Activated CD4-positive, CD25-positive, alpha-beta regulatory T cell treated with anti-CD3 and anti-CD28 coated beads, Interleukin-2, amount 50 U/mL, for 72 hours (primary cell): ENCODE measurements around the gene AXIN2.

Source experiments
- DNase-seq: peaks from one replicate; pipeline ENCODE4 v3.0.0; 2021

The AXIN2 gene

DNA sequence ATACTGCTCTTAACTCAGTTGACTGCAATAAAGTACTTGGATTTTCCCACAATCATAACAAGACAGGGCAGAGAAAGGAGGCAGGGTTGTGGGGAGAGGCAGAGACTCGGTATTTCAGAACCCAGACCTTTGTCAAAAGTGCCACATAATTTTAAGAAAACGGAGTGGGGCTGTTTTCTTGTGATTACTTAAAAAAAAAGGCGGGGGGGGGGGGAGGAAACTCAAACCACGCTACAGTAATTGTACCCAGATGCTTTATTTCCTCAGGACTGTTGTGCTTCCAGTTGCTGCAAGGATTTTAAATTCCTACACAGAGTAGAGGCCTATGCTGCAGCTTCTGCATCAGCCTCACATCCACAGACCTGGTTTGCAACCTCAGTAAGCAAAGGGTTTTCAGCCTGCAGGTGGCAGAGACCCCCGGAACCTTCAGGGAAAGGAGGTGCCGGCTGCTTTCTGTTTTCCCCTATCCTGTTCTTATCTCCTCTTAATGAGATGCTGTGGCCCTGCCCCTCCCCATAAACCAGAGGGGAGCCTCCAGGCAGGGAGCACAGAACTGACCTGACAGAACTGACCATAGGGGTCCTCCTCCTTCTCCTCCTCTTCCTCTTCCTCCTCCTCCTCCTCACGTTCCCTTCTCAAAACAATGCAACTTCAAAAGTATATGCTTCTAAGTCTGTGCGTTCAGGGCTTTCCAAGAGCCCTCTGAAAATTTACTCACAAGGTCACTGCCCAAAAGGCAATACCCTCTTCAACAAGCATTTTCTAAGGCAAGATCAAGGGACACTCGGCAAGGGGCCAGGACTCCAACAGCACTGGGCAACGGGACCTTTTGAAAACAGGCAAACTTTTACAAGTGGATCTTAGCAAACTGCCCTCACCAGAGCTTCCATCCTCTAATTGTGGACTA lies 7.5 kb downstream of the AXIN2 start:
- DNase-seq = no peak

DNA sequence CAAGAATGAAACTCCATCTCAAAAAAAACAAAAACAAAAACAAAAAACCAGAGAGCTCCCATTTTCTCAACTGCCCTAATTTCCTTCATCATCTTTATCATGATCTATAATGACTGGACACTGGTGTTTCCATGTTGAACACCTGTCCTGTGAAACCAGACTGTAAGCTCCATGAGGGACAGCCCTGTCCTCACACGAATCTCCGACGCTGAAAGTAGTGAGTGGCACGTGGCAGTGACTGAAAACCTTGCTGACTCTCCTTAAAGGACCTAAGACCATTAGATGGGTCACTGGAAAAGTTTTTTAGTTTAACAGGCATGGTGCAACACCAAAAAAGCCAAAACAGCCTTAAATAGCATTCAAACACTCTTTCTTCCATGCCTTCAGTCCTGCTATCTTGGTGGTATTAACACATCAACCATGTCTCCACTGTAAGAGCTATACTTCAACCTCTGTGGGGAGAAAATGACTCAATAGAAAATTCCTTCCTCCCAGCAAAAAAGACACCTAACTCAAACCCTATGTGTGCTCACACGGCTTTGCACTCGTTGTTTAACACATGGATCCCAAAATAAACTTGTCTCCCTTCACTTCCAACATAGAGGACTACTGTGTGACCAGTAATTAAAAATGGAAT lies 8.3 kb downstream of the AXIN2 start:
- no peak for DNase-seq

DNA sequence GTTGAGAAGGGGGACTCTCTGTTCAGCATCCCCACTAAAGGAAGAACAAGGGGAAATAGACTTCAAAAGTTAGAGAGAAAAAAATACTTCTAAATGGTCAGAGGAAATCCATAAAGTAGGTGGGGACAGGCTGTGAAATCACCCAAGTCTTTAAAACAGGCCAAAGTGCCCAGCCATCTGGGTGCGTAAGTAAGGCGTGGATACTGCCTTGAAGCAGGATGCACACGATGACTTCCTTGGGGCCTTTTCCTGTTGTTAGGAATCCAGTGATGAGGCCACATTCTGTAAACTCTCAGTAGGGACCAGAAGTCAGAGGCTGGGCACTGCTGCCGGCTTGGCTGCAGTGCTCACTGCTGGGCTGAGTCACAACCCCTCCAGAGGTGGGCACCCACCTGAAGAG lies 9.2 kb downstream of the AXIN2 start:
- no peak for DNase-seq

DNA sequence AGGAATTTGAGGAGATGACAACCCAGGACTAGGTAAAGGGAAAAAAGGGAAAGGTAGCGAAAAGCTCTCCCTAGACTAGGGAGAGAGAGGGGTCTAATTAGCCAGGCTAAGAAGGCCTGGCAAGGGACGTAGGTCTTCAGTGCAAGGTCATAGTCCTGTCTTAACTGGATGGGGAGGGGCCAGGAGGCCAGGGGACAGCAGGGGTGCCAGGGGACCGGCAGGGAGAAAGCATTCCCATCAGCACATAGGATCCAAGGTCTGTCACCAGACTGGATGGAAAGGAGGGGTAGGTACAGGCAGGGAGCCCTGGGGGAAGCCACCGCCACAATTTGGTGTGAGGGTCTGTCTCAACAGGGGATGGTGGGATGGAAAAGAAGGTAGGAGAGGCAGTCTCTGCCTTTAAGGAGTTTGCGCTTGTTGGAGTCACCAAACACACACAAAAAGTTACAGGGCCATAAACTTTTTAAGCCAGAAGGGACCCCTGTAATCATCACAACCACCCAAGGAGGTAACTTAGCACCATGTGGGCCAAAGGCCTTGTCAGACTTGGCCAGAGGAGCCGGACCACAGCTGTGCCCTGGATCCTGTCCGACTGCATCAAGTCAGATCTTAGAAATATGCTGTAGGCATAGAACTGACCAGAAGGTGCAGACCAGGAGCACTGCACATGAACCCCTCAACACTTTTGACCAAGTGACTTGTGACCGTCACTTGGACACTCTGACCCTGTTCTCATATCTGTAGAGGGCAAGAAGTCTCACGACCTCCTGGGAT lies 10.0 kb downstream of the AXIN2 start:
- DNase-seq = no peak

GRCh38 chr17:65550758-65551157 lies 10.7 kb downstream of the AXIN2 start:
- no peak for DNase-seq

- no peak for DNase-seq
Observed at GRCh38 chr17:65550075-65550662, 11.3 kb downstream of the AXIN2 start.

DNA sequence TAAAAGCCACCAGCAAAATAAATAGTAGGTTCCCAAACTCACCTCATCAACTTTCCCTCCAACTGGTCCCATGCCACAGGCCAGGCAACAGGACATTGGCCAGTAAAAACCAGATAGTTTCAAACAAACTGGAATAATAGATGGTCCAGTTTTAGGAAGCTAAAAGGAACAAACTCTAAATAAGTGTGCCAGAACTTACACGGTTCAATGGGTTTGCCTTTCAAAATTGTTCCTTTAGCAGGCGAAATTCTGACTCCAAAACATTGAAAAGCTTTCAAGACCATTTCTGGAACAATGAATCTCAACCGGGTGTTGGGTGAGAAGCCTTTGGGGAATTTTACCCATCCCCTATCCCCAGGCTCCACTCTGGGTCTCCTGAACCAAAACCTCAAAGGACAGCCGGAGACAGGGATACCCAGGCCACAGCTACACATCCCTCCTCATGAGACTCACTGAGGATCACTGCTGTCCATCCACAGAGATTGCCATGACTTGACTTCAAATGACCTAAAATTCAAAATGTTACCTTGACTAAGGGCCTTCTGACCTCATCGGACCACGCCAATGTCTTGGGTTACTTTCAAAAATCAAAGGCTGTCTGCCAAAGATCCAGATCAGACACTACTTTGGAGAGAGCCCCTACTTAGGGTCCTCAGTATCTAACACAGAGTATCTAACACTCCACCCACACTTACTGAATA lies 13.0 kb downstream of the AXIN2 start:
- no peak for DNase-seq

DNA sequence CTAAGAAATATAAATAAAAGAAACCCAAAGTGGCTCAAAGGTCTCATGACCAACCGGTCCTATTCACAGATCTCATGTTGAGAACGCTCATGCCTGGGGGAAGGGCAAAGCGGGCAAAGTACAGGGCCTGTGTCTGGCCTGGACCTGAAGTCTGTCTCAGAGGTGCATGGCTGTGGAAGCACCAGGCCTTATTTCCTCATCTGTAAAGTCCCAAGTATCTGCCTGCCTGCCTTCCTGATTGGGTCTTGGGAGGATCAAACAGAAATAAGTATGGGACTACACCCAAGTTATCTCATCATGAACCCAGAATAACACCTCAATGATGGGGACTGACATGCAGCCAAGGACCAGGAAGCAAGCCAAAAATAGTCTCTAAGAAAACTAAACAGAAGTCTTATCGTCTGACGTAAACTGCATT lies 14.2 kb downstream of the AXIN2 start:
- DNase-seq = no peak

DNA sequence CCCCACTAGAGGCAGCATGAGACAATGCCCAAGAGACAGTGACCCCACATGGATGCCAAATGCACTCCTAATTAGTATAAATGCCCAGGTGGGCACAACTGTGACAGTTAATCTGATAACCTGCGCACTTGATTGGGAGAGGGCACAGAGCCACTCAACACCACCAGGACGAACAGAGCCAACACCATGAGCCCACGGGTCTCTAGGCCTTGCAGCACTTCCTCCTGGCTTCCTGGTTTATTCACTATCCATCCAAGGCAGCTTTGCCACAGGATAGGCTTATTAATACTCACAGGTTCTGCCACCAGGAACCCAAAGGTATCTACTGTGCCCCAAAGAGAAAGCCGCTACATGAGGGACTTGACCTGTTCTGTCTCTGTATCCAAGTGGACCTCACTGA lies 14.9 kb downstream of the AXIN2 start:
- DNase-seq = no peak

- no peak for DNase-seq
Observed at GRCh38 chr17:65545705-65546523, 15.5 kb downstream of the AXIN2 start.

DNA sequence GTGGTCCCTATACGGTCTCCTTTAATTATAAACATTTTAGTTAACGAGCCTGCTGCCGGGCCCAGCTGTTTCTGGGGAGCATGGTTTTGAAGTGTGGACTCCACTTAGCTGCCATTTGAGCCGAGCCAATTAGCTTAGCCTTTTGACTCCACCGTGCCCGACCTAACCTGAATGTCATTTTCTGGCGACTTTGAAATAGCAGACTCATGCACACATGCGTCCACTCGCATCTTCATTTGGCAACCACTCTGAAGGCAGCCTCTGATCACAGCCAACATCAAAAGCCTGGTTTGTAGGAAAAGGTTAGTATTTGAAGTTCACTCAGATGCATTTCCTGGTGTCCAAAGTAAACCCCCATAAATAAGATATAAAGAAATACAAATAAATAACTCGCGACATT lies 16.8 kb downstream of the AXIN2 start:
- DNase-seq = no peak

DNA sequence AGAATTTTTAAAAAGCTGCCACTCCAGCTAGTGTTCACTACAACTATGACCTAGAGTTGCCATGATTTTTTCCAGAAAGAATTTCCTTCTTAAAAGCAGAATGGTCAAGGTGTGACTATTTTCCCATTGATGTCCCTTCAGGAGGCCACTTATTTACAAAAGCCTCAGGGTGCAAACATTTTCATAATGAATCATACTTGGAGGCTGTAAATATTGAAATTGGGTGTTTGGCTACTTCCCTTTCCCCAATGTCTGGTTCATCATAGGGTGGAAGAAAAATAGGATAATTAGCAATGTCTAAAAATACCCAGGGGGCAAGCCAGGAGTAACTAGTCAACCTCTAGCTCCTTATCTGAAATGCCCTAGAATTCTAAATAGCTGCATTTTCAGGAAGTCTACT lies 18.8 kb downstream of the AXIN2 start:
- DNase-seq = no peak

GRCh38 chr17:65542067-65542466 lies 19.4 kb downstream of the AXIN2 start:
- no peak for DNase-seq

DNA sequence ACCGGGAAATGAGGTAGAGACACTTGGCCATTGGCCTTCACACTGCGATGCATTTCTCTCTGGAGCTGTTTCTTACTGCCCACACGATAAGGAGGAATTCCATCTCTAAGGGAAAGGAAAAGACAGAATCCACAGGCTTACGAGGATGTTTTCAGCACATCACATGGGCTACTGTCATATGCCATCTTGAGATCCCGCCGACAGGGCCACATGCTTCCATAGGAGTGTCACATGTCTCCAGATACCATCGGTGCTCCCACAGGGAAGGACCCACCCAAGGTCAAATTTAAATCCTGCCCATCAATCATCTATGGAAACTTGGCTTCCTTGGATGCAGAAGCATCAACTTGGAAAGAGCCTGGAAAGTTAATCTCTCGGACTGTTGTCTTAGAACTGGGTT lies 20.0 kb downstream of the AXIN2 start:
- no peak for DNase-seq

GRCh38 chr17:65539630-65540266 lies 21.7 kb downstream of the AXIN2 start:
- no peak for DNase-seq

DNA sequence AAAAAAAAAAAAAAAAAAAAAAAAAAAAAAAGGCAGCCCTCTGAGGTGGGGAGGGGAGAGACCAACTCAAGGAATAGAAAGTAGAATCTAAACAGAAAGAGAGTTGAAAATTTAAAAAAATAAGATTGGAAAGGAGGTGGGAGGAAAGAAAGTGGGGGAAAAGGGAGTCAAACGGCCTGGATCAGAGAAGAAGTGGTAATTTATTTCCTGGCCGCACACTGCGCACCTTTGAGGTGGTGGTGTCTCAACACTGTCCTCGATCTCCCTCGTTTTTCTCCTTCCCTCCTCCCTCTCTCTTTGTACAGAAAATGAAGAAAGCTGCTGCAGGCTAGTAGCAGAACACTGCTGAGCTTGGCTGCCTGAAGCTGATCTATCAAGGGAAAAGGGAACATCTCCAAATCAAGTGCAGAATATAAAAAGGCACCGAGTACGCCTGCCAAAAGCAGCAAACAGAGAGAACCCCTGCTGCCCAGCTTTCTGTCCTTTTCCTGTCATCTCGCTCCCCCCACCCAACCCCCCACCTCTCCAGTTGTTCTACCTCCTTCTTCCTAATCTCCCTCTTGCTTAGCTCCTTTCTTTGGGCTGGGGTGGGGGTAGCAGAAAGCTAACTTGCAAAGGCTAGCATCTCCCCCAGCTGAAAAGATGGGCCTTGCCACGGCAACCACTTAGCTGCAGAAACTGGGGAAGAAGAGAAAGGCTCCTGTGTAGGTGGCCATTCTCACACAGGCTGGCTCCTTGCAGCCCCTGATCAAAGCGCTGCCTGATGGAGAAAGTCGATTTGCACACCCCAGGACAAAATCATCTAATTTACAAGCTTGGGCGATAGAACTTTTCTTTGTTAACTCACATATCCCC lies 22.5 kb downstream of the AXIN2 start:
- no peak for DNase-seq

GRCh38 chr17:65537845-65538674 lies 23.4 kb downstream of the AXIN2 start:
- no peak for DNase-seq

DNA sequence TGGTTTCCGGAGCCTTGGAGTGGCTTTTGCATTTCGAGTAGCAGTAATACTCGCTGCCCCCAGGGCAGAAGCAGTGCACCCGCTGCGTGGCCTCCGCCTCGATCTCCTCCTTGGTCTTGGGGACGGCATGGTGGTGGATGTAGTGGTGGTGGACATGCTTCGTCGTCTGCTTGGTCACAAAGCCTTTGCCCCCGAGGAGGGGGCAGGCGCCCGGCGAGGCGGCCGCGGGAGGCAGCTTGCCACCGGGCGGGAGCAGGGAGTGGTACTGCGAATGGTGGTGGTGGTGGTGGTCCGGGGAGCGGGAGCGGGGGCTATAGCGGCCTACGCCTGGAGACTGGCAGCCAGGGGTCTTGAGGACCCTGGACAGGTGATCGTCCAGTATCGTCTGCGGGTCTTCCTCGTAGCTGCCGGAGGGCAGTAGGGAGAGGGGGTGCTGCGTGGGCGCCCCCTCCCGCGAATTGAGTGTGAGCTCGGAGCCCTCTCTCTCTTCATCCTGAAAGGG lies 24.1 kb downstream of the AXIN2 start:
- DNase-seq = no peak
